HEK293 (cell line): ENCODE data around the gene PFKFB1.

Experiments used
- CTCF ChIA-PET: fragments of 350-600 bp; formaldehyde crosslinking; extraction: SDS; loops from one replicate; lab custom pipeline; 2021; ENCODE audit warnings: antibody characterized with exemption; lab: Yijun Ruan, JAX
- POLR2A ChIA-PET: fragments of 300-600 bp; formaldehyde crosslinking; extraction: SDS; loops from one replicate; lab custom pipeline; 2020; ENCODE audit warnings: antibody characterized with exemption, inconsistent platforms; lab: Yijun Ruan, JAX
- H3K27ac ChIP-seq: fragments of 200-500 bp; sonication (Bioruptor generic); 2 replicates; pipeline ENCODE4 v1.5.1; 2014; ENCODE audit warnings: low read depth, low read length, control low read depth, inconsistent platforms; ENCODE audit errors: extremely low read depth
- H3K36me3 ChIP-seq, 2 experiments: fragments of 200-500 bp in 1 of 2; sonication (Bioruptor generic) in 1 of 2; 1 replicate in 1 of 2; 2 replicates in 1 of 2; pipeline ENCODE4 v1.5.1; 2014 to 2017; ENCODE audit warnings: inconsistent platforms in 2 of 2, low read length in 2 of 2; ENCODE audit not compliant: control insufficient read depth in 2 of 2, insufficient read depth in 1 of 2
- H3K4me1 ChIP-seq: fragments of 200-500 bp; sonication (Bioruptor generic); 2 replicates; pipeline ENCODE4 v1.5.1; 2014; ENCODE audit warnings: mild to moderate bottlenecking, low read length, inconsistent platforms; ENCODE audit not compliant: control insufficient read depth, insufficient read depth
- H3K4me3 ChIP-seq: 2 replicates; pipeline ENCODE4 v1.5.1; 2011; ENCODE audit warnings: low read depth, mild to moderate bottlenecking, control low read depth, low read length, moderate library complexity
- H3K9me3 ChIP-seq: fragments of 200-500 bp; sonication (Bioruptor generic); 2 replicates; pipeline ENCODE4 v1.5.1; 2014; ENCODE audit warnings: low read depth, low read length, inconsistent platforms; ENCODE audit not compliant: control insufficient read depth, insufficient read depth
- ATF2 ChIP-seq: fragments of 450-650 bp; formaldehyde crosslinking; IDR thresholded peaks from 2 replicates; pipeline ENCODE4 v1.5.1; 2016; ENCODE audit warnings: missing biosample characterization, missing genetic modification characterization, low read depth
- GLI2 ChIP-seq: fragments of 450-650 bp; formaldehyde crosslinking; IDR thresholded peaks from 2 replicates; pipeline ENCODE4; 2017; ENCODE audit warnings: missing biosample characterization, missing genetic modification characterization, low read depth, borderline replicate concordance
- GLIS1 ChIP-seq: fragments of 450-650 bp; formaldehyde crosslinking; IDR thresholded peaks from 2 replicates; pipeline ENCODE4 v1.5.1; 2016; ENCODE audit warnings: missing biosample characterization, missing genetic modification characterization
- KLF10 ChIP-seq: fragments of 450-650 bp; IDR thresholded peaks from 2 replicates; pipeline ENCODE4 v1.5.1; 2018; ENCODE audit warnings: missing biosample characterization, mild to moderate bottlenecking, missing genetic modification characterization
- PRDM6 ChIP-seq: fragments of 450-650 bp; formaldehyde crosslinking; IDR thresholded peaks from 2 replicates; pipeline ENCODE4 v1.5.1; 2017; ENCODE audit warnings: missing biosample characterization, missing genetic modification characterization
- SETDB1 ChIP-seq: IDR thresholded peaks from one replicate; pipeline ENCODE4 v1.6.1; 2017; ENCODE audit warnings: mild to moderate bottlenecking, low read length, moderate library complexity, mixed read lengths; ENCODE audit not compliant: insufficient read length
- SP3 ChIP-seq: fragments of 450-650 bp; formaldehyde crosslinking; IDR thresholded peaks from 2 replicates; pipeline ENCODE4 v1.5.1; 2016; ENCODE audit warnings: missing biosample characterization, missing genetic modification characterization
- ZBTB21 ChIP-seq: fragments of 450-650 bp; formaldehyde crosslinking; IDR thresholded peaks from 2 replicates; pipeline ENCODE4 v1.5.1; 2017; ENCODE audit warnings: missing biosample characterization, missing genetic modification characterization
- ZNF121 ChIP-seq: fragments of 450-650 bp; formaldehyde crosslinking; IDR thresholded peaks from 2 replicates; pipeline ENCODE4 v1.5.1; 2016; ENCODE audit warnings: missing biosample characterization, missing genetic modification characterization
- ZNF157 ChIP-seq: fragments of 450-650 bp; formaldehyde crosslinking; IDR thresholded peaks from 2 replicates; pipeline ENCODE4 v1.5.1; 2016; ENCODE audit warnings: missing biosample characterization, missing genetic modification characterization
- ZNF19 ChIP-seq: fragments of 450-650 bp; formaldehyde crosslinking; IDR thresholded peaks from 2 replicates; pipeline ENCODE4; 2016; ENCODE audit warnings: missing biosample characterization, missing genetic modification characterization, low read depth
- ZNF24 ChIP-seq: fragments of 450-650 bp; formaldehyde crosslinking; IDR thresholded peaks from 2 replicates; pipeline ENCODE4 v1.5.1; 2016; ENCODE audit warnings: missing biosample characterization, missing genetic modification characterization
- ZNF280D ChIP-seq: fragments of 450-650 bp; formaldehyde crosslinking; IDR thresholded peaks from 2 replicates; pipeline ENCODE4 v1.5.1; 2016; ENCODE audit warnings: missing biosample characterization, missing genetic modification characterization
- ZNF341 ChIP-seq: fragments of 450-650 bp; formaldehyde crosslinking; IDR thresholded peaks from 2 replicates; pipeline ENCODE4; 2016; ENCODE audit warnings: low read depth, missing biosample characterization, missing genetic modification characterization
- ZNF561 ChIP-seq: fragments of 450-650 bp; IDR thresholded peaks from 2 replicates; pipeline ENCODE4 v1.5.1; 2018; ENCODE audit warnings: missing biosample characterization, missing genetic modification characterization, borderline replicate concordance
- ZNF610 ChIP-seq: fragments of 450-650 bp; formaldehyde crosslinking; IDR thresholded peaks from 2 replicates; pipeline ENCODE4 v1.5.1; 2016; ENCODE audit warnings: missing biosample characterization, missing genetic modification characterization, borderline replicate concordance
- ZNF623 ChIP-seq: fragments of 450-650 bp; formaldehyde crosslinking; IDR thresholded peaks from 2 replicates; pipeline ENCODE4 v1.5.1; 2016; ENCODE audit warnings: missing biosample characterization, missing genetic modification characterization
- ZNF626 ChIP-seq: fragments of 450-650 bp; sonication (Bioruptor Pico); formaldehyde crosslinking; IDR thresholded peaks from 2 replicates; pipeline ENCODE4 v1.5.1; 2018; ENCODE audit warnings: missing biosample characterization, missing genetic modification characterization, inconsistent platforms
- ZNF629 ChIP-seq: fragments of 450-650 bp; formaldehyde crosslinking; IDR thresholded peaks from 2 replicates; pipeline ENCODE4 v1.5.1; 2017; ENCODE audit warnings: missing biosample characterization, missing genetic modification characterization
- ZNF791 ChIP-seq: fragments of 450-650 bp; formaldehyde crosslinking; IDR thresholded peaks from 2 replicates; pipeline ENCODE4 v1.5.1; 2016; ENCODE audit warnings: missing biosample characterization, missing genetic modification characterization
- TF ChIP-seq, protein P1 (sequence below): fragments of 450-650 bp; formaldehyde crosslinking; IDR thresholded peaks from 2 replicates; pipeline ENCODE4 v1.5.1; 2016; ENCODE audit warnings: missing biosample characterization, missing genetic modification characterization

Gene PFKFB1

GRCh38 chrX:54931107-54931506, 62.9 kb downstream of the PFKFB1 start:
- no peaks in the 10 kb centered on the region for H3K4me1 ChIP-seq
- TF ChIP-seq ZNF19 (no peak), ZNF629 (tag by site-specific recombination) (no peak), ZNF121 (tag by site-specific recombination) (no peak), ZNF791 (tag by site-specific recombination) (no peak), ZNF24 (no peak), GLI2 (tag by site-specific recombination) (no peak), ZBTB21 (tag by site-specific recombination) (no peak), SP3 (tag by site-specific recombination) (no peak), ATF2 (no peak), ZNF610 (tag by site-specific recombination) (no peak), SETDB1 (no peak), ZNF626 (tag by site-specific recombination) (no peak), KLF10 (tag by site-specific recombination) (no peak), ZNF157 (tag by site-specific recombination) (no peak)
- TF ChIP-seq, protein P1, sequence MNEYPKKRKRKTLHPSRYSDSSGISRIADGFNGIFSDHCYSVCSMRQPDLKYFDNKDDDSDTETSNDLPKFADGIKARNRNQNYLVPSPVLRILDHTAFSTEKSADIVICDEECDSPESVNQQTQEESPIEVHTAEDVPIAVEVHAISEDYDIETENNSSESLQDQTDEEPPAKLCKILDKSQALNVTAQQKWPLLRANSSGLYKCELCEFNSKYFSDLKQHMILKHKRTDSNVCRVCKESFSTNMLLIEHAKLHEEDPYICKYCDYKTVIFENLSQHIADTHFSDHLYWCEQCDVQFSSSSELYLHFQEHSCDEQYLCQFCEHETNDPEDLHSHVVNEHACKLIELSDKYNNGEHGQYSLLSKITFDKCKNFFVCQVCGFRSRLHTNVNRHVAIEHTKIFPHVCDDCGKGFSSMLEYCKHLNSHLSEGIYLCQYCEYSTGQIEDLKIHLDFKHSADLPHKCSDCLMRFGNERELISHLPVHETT (tag by site-specific recombination), result no peak
- H3K9me3 ChIP-seq, result no peaks in the 10 kb centered on the region
- ChIA-PET CTCF (interaction anchor here (0.6 kb wide), 1 partner anchor 683 kb away, joined by 3 read pairs; no protein-coding TSS in a partner anchor), POLR2A (no interaction called here)
- no peak overlapping the region for H3K27ac ChIP-seq
- no peak overlapping the region for H3K4me3 ChIP-seq
- H3K36me3 ChIP-seq, result peaks cover 0 to 65% of the 10 kb centered on the region in 2 experiments; a peak in 1 of 3 replicates

- Histone ChIP-seq H3K27ac (no peak overlapping the region), H3K4me3 (no peak overlapping the region), H3K36me3 (peaks cover 0 to 72% of the 10 kb centered on the region in 2 experiments; a peak in 1 of 3 replicates), H3K9me3 (no peaks in the 10 kb centered on the region), H3K4me1 (no peaks in the 10 kb centered on the region)
- POLR2A ChIA-PET, result no interaction called here
- CTCF ChIA-PET, result interaction anchor here (0.6 kb wide), 1 partner anchor 682 kb away, joined by 3 read pairs; no protein-coding TSS in a partner anchor
- no peak for TF ChIP-seq ZNF561 (tag by site-specific recombination)
Measured at GRCh38 chrX:54930291-54931049, 63.5 kb downstream of the PFKFB1 start.

GRCh38 chrX:54928876-54929275, 65.1 kb downstream of the PFKFB1 start:
- CTCF ChIA-PET, result no interaction called here
- Histone ChIP-seq H3K27ac (no peak overlapping the region), H3K4me3 (no peak overlapping the region), H3K36me3 (peaks cover 0 to 87% of the 10 kb centered on the region in 2 experiments; a peak in 1 of 3 replicates), H3K9me3 (no peaks in the 10 kb centered on the region), H3K4me1 (no peaks in the 10 kb centered on the region)
- POLR2A ChIA-PET, result no interaction called here
- TF ChIP-seq GLIS1 (tag by site-specific recombination), result no peak
- TF ChIP-seq ZNF623 (tag by site-specific recombination), result no peak
- TF ChIP-seq ZNF341 (tag by site-specific recombination), result no peak
- no peak for TF ChIP-seq ZNF280D
- TF ChIP-seq PRDM6 (tag by site-specific recombination), result no peak
